Caco-2 (cell line): Measurements from ENCODE around the gene SPG7. TPM values are rescaled to one million over a fixed set of nuclear protein-coding genes. Genes with fewer than 3 reads are reported as not detected.

Experiments used
- BruUV-seq: library from RNA; stranded (reverse); fragments of 400-500 nt; replicated peaks from 2 replicates; lab custom pipeline; 2021; lab: Mats Ljungman, UMichigan
- CTCF ChIA-PET: fragments of 300-600 bp; sonication (Branson Sonifier 250); formaldehyde crosslinking; loops from one replicate; lab custom pipeline; 2022; ENCODE audit warnings: antibody characterized with exemption; lab: Charles Lee
- POLR2A ChIA-PET: fragments of 300-600 bp; sonication (Branson Sonifier 250); formaldehyde crosslinking; loops from one replicate; lab custom pipeline; 2022; ENCODE audit warnings: antibody characterized with exemption; lab: Charles Lee
- DNase-seq, 2 experiments: peaks; one replicate each; pipeline versions ENCODE4 v3.0.0 to v3.0.0-alpha.2; 2020 to 2022
- H3K27me3 ChIP-seq: replicated peaks from 2 replicates; pipeline ENCODE4 v1.6.0; 2011; ENCODE audit warnings: low read length; ENCODE audit not compliant: control insufficient read depth, insufficient read depth
- H3K36me3 ChIP-seq: 2 replicates; pipeline ENCODE4 v1.5.1; 2011; ENCODE audit warnings: low read length; ENCODE audit not compliant: control insufficient read depth, insufficient read depth
- H3K4me1 ChIP-seq: fragments of 250-450 bp; sonication (Bioruptor Pico); 2 replicates; pipeline ENCODE4 v1.5.1; 2020; ENCODE audit warnings: mild to moderate bottlenecking
- H3K4me3 ChIP-seq: 2 replicates; pipeline ENCODE4 v1.5.1; 2011; ENCODE audit warnings: low read depth, mild to moderate bottlenecking, control low read depth, low read length
- H3K9me3 ChIP-seq: fragments of 250-450 bp; sonication (Bioruptor Pico); 2 replicates; pipeline ENCODE4 v1.5.1; 2020; ENCODE audit warnings: mild to moderate bottlenecking, moderate library complexity
- H3K27ac Mint-ChIP-seq: one replicate; pipeline ENCODE4 v1.8.0; 2022; ENCODE audit warnings: mixed read lengths; ENCODE audit not compliant: unreplicated experiment
- H3K27me3 Mint-ChIP-seq: one replicate; pipeline ENCODE4 v1.8.0; 2022; ENCODE audit warnings: mixed read lengths; ENCODE audit not compliant: insufficient read depth, unreplicated experiment
- H3K36me3 Mint-ChIP-seq: one replicate; pipeline ENCODE4 v1.8.0; 2022; ENCODE audit warnings: mild to moderate bottlenecking, mixed read lengths; ENCODE audit not compliant: insufficient read depth, unreplicated experiment
- H3K4me1 Mint-ChIP-seq: one replicate; pipeline ENCODE4 v1.8.0; 2022; ENCODE audit warnings: low read depth, mixed read lengths; ENCODE audit not compliant: unreplicated experiment
- H3K4me3 Mint-ChIP-seq: one replicate; pipeline ENCODE4 v1.8.0; 2022; ENCODE audit warnings: mild to moderate bottlenecking, moderate library complexity, mixed read lengths; ENCODE audit not compliant: unreplicated experiment
- H3K9me3 Mint-ChIP-seq: one replicate; pipeline ENCODE4 v1.8.0; 2022; ENCODE audit warnings: mixed read lengths; ENCODE audit not compliant: unreplicated experiment
- intact Hi-C: fragments of 100-400 bp; cut with micrococcal nuclease; formaldehyde crosslinking; loops from one replicate; pipeline ENCODE4 v1.10.0; 2022; ENCODE audit not compliant: unreplicated experiment
- total RNA-seq: library from RNA; stranded (reverse); gene quantifications from 2 replicates; pipeline ENCODE4 v1.2.3, GENCODE V29; 2022
- TF ChIP-seq, protein P1 (sequence below), 2 experiments: fragments of 200-600 bp in 1 of 2; IDR thresholded peaks; 1 replicate in 1 of 2; 2 replicates in 1 of 2; pipeline versions ENCODE4 v1.5.1 to v1.8.0; 2011 to 2022; ENCODE audit warnings: antibody characterized with exemption in 1 of 2, control low read depth in 1 of 2, inconsistent platforms in 1 of 2, low read depth in 1 of 2, low read length in 1 of 2, mild to moderate bottlenecking in 1 of 2, moderate library complexity in 1 of 2; ENCODE audit not compliant: insufficient read depth in 1 of 2, severe bottlenecking in 1 of 2, unreplicated experiment in 1 of 2

Gene SPG7
- total RNA-seq, 1 experiment from 2014 or later, result 159 TPM

DNA sequence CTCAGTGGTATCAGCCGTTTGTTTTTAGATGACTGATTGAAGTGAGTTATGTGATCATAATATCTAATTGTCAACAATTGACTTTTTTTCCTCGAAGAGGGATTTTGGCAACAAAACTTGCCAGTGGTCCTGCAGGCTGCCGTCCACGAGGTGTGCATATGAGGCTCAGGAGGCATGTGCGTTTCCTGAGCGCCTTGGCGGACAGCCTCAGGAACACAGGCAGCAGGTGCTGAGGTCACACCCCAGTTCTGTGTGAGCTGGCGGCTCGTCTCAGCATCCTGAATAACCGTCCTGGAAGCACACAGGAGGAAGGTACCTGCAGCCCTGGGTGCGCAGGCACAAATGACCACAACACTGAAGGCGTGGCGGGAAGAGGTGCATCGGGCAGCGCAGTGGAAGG is 11.7 kb downstream of the SPG7 start:
- Histone ChIP-seq H3K27me3 (no peaks in the 10 kb centered on the region), H3K9me3 (no peaks in the 10 kb centered on the region), H3K4me1 (no peaks in the 10 kb centered on the region), H3K4me3 (no peak overlapping the region), H3K36me3 (peaks cover 10% of the 10 kb centered on the region)
- BruUV-seq, result no TSS peak
- DNase-seq, result no peak
- Mint-ChIP-seq H3K4me3 (no peak overlapping the region), H3K9me3 (no peaks in the 10 kb centered on the region), H3K36me3 (peaks cover 97% of the 10 kb centered on the region), H3K27ac (peak overlapping the region; percentile 27), H3K27me3 (no peaks in the 10 kb centered on the region), H3K4me1 (no peaks in the 10 kb centered on the region)
- intact Hi-C loops, result no loop called here
- ChIA-PET CTCF (no interaction called here), POLR2A (interaction anchor here (0.6 kb wide), 1 partner anchor 56 kb away, joined by 3 read pairs; no protein-coding TSS in a partner anchor)
- TF ChIP-seq, protein P1, sequence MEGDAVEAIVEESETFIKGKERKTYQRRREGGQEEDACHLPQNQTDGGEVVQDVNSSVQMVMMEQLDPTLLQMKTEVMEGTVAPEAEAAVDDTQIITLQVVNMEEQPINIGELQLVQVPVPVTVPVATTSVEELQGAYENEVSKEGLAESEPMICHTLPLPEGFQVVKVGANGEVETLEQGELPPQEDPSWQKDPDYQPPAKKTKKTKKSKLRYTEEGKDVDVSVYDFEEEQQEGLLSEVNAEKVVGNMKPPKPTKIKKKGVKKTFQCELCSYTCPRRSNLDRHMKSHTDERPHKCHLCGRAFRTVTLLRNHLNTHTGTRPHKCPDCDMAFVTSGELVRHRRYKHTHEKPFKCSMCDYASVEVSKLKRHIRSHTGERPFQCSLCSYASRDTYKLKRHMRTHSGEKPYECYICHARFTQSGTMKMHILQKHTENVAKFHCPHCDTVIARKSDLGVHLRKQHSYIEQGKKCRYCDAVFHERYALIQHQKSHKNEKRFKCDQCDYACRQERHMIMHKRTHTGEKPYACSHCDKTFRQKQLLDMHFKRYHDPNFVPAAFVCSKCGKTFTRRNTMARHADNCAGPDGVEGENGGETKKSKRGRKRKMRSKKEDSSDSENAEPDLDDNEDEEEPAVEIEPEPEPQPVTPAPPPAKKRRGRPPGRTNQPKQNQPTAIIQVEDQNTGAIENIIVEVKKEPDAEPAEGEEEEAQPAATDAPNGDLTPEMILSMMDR (IDR thresholded peaks at IDR 0.05; ENCODE audit: insufficient read depth in 1 of 2, low read depth in 1 of 2, low read length in 1 of 2, severe bottlenecking in 1 of 2, unreplicated experiment in 1 of 2), result no peak

DNA sequence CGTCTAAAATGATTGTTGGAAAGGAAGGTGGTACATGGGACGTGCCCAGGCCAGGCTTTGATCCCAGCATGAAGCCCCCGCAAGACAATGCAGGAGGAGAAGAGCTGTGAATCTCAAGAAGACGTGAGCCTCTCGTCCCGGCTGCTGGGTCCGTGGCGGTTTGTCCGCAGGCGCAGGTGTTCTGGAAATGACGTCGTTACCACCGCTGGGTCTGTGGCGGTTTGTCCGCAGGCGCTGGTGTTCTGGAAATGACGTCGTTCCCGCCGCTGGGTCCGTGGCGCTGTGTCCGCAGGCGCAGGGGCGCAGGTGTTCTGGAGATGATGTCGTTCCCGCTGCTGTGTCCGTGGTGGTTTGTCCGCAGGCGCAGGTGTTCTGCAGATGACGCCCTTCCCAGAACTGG is 14.1 kb downstream of the SPG7 start:
- H3K27me3 ChIP-seq, result no peaks in the 10 kb centered on the region
- BruUV-seq, result no TSS peak
- H3K4me1 ChIP-seq, result no peaks in the 10 kb centered on the region
- H3K9me3 ChIP-seq, result no peaks in the 10 kb centered on the region
- Mint-ChIP-seq H3K4me3 (no peak overlapping the region), H3K27me3 (no peaks in the 10 kb centered on the region), H3K27ac (no peak overlapping the region), H3K9me3 (no peaks in the 10 kb centered on the region), H3K4me1 (no peaks in the 10 kb centered on the region), H3K36me3 (peaks cover 99% of the 10 kb centered on the region)
- CTCF ChIA-PET, result no interaction called here
- H3K4me3 ChIP-seq, result no peak overlapping the region
- POLR2A ChIA-PET, result interaction anchor here (0.7 kb wide), 1 partner anchor 15 kb away, joined by 3 read pairs; no protein-coding TSS in a partner anchor
- peaks cover 8% of the 10 kb centered on the region for H3K36me3 ChIP-seq
- intact Hi-C loops, result no loop called here
- TF ChIP-seq, protein P1 (IDR thresholded peaks at IDR 0.05; ENCODE audit: insufficient read depth in 1 of 2, low read depth in 1 of 2, low read length in 1 of 2, severe bottlenecking in 1 of 2, unreplicated experiment in 1 of 2), result no peak
- no peak for DNase-seq

GRCh38 chr16:89523680-89524344 is 15.6 kb downstream of the SPG7 start:
- intact Hi-C loops, result no loop called here
- POLR2A ChIA-PET, result no interaction called here
- Mint-ChIP-seq H3K4me3 (no peak overlapping the region), H3K27ac (no peak overlapping the region), H3K9me3 (no peaks in the 10 kb centered on the region), H3K27me3 (no peaks in the 10 kb centered on the region), H3K4me1 (no peaks in the 10 kb centered on the region), H3K36me3 (peaks cover 99% of the 10 kb centered on the region)
- no peaks in the 10 kb centered on the region for H3K27me3 ChIP-seq
- BruUV-seq, result no TSS peak
- H3K9me3 ChIP-seq, result no peaks in the 10 kb centered on the region
- DNase-seq, result no peak
- TF ChIP-seq, protein P1 (IDR thresholded peaks at IDR 0.05; ENCODE audit: insufficient read depth in 1 of 2, low read depth in 1 of 2, low read length in 1 of 2, severe bottlenecking in 1 of 2, unreplicated experiment in 1 of 2), result no peak
- H3K36me3 ChIP-seq, result peaks cover 8% of the 10 kb centered on the region
- no peaks in the 10 kb centered on the region for H3K4me1 ChIP-seq
- no peak overlapping the region for H3K4me3 ChIP-seq
- CTCF ChIA-PET, result no interaction called here
